Measurements from ENCODE around the gene DNAH6.

DNA sequence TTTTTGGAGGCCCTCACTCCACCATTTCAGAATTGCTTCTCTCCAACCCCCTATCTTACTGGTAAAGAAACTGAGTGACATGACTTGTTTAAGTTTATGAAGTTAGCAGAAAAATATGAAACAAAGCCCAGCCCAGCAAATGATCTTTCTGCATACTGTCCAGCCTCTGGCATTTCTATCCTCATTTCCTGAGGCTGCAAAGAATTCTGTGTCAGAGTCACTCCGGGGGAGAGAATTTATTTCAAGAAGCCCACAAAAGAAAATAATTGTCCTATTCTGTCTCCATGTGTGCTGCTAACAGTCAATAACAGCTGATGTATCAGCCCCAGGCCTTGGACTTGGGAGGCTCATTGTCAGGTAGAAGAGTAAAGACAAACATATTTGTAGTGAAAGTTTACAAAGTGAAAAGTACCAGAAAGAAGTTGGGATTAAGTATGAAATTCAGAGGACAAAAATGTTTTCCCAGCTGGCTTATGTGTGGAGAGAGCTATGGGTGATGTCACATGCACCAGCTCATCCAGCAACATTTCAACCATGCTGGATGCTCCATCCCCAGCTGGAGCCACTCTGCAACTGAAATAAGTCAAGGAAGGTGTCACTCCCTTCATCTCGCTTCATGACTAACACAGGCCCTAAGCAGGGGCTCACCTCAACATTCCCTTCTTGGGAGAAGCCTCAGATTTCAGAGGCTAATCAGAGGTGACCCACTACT, 322.3 kb downstream of the DNAH6 start:
- TF ChIP-seq EZH2phosphoT487 (IDR thresholded peaks at IDR 0.05; ENCODE audit: insufficient read depth, low read depth): no peak
- no peak for TF ChIP-seq EZH2 (IDR thresholded peaks at IDR 0.05; ENCODE audit: insufficient read depth, poor library complexity, severe bottlenecking)

Data from GM23248 (cell line).